Loucy (cell line): Measurements from ENCODE around the gene HEBP2.

Source experiments
- CTCF ChIP-seq: fragments of 200-600 bp; sonication (generic); conservative IDR thresholded peaks from 2 replicates; pipeline ENCODE4 v1.5.1; 2014; ENCODE audit warnings: mild to moderate bottlenecking, antibody characterized with exemption, low read length
- EZH2phosphoT487 ChIP-seq: fragments of 200-600 bp; IDR thresholded peaks from 2 replicates; pipeline ENCODE4 v1.6.1; 2018; ENCODE audit warnings: antibody characterized with exemption, mild to moderate bottlenecking, moderate library complexity, borderline replicate concordance

- TF ChIP-seq CTCF (no peak), EZH2phosphoT487 (no peak)
These were observed 26.2 kb upstream of the HEBP2 start, which contains the start of gene SMIM28 for GRCh38 chr6:138377844-138378243.
